ENCODE data around the gene SUCLG2.
A peak's percentile ranks its signal among the peaks of the same experiment; 100 is the strongest.

The SUCLG2 gene

GRCh38 chr3:67654099-67654843 lies at the start of gene SUCLG2:
Gene SUCLG2, minus strand, starts transcription at chr3:67654612. Its CDS starts 26 bp downstream, at chr3:67654586.
- DNase-seq = peak; percentile 44

GRCh38 chr3:67700596-67700995 lies 46.2 kb upstream of the SUCLG2 start:
- DNase-seq = no peak

- DNase-seq = no peak
Measured at GRCh38 chr3:67699882-67700281, 45.5 kb upstream of the SUCLG2 start.

DNA sequence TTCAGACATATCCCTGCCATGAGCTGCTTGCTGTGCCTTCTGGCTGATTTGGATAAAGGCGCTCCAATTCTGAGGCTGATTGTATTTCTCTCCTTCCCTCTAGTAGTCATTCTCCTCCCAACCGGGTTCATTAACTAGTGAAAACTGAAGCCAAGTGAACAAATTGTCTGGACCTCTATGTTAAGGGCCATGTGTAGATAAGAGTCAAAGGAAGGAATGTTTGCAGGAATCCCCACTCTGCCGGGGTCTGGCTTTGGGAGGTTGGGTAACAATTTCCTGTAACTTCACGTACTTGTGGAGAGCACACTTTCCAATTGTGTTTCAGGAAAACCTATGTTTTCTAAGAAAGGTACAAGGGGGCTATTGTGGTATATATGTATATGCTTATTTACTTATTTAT lies 38.2 kb upstream of the SUCLG2 start:
- no peak for DNase-seq

- DNase-seq = no peak
Measured at GRCh38 chr3:67691926-67692325, 37.5 kb upstream of the SUCLG2 start.

GRCh38 chr3:67691207-67691606 lies 36.8 kb upstream of the SUCLG2 start:
- no peak for DNase-seq

GRCh38 chr3:67689806-67690205 lies 35.4 kb upstream of the SUCLG2 start:
- DNase-seq = no peak

GRCh38 chr3:67688231-67688630 lies 33.8 kb upstream of the SUCLG2 start:
- DNase-seq = no peak

DNA sequence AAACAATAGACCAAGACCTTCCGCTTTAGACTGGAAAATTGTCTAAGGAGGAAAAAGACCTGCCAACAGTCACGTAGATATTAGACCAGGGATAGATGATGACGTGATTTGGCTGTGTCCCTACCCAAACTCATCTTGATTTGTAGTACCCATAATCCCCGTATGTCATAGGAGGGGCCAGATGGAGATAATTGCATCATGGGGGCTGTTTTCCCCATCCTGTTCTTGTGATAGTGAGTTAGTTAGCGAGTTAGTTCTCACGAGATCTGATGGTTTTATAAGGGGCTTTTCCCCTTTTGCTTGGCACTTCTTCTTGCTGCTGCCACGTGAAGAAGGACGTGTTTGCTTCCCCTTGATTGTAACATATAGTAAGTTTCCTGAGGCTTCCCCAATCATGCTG lies 31.7 kb upstream of the SUCLG2 start:
- DNase-seq = no peak

GRCh38 chr3:67685499-67685898 lies 31.1 kb upstream of the SUCLG2 start:
- DNase-seq = no peak

GRCh38 chr3:67684211-67684610 lies 29.8 kb upstream of the SUCLG2 start:
- no peak for DNase-seq

DNA sequence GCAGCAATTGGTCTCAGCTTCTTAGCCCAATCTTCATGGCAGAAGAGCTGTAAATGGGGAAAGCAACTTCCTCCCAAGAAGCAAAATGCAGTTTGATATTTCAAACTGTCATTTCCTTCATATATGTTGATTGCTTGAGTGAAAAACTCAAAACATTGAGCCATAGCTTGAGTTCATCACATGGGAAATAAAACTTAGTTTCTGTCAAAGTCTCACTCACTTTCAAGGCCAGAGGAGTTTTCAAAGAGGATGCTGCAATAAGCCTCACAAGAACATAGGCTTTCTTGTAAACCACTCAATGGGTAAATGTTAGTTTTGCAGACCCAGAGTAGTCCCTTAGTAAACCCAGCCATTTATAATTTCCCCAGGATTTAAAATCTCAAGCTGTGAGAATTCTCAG lies 29.1 kb upstream of the SUCLG2 start:
- DNase-seq = no peak

- DNase-seq = no peak
Measured at GRCh38 chr3:67678665-67679064, 24.3 kb upstream of the SUCLG2 start.

- DNase-seq = no peak
Measured at GRCh38 chr3:67674055-67674454, 19.6 kb upstream of the SUCLG2 start.

GRCh38 chr3:67662733-67663132 lies 8.3 kb upstream of the SUCLG2 start:
- no peak for DNase-seq

DNA sequence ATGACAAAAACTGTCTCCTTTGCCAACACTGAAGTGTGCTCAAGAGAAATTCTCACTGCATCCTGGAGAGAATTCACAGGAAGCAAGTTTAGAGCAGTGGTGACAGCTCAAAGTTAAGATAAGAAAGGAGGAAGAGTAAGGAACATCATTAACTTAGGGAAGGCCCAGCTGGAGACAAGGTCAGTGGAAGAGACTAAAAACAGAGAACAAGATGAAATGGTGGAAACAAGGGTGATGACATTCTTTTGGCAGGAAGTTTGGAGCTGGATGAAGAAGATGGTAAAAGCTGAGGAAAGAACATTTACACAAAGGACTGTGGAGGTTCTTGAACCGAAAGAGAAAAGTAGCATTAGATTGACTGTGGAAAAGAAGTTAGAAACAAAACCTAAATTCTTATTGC lies 6.7 kb upstream of the SUCLG2 start:
- DNase-seq = no peak

- no peak for DNase-seq
Measured at GRCh38 chr3:67657192-67657591, 2.8 kb upstream of the SUCLG2 start.

DNA sequence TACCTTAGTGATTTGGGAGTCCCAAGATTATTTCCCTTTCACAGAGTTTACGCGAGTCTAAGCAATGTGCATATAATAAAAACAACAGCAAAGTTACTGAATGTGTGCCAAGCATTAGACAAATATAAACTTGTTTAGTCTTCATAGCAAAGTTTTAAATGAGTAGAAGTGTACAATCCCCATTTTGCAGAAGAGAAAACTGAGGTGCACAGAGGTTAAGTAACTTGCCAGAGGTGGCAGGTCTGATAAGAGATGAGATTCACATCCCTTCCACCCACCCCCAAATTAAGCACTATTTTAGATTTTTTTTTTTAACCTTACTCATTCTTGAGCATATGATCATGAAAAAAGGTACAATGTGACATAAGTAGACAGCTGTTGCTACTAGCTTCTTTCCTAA lies 2.2 kb upstream of the SUCLG2 start:
- DNase-seq = no peak

- no peak for DNase-seq
Measured at GRCh38 chr3:67655364-67656121, 1.1 kb upstream of the SUCLG2 start.

GRCh38 chr3:67654844-67655177 lies 399 bp upstream of the SUCLG2 start:
- DNase-seq = no peak

DNA sequence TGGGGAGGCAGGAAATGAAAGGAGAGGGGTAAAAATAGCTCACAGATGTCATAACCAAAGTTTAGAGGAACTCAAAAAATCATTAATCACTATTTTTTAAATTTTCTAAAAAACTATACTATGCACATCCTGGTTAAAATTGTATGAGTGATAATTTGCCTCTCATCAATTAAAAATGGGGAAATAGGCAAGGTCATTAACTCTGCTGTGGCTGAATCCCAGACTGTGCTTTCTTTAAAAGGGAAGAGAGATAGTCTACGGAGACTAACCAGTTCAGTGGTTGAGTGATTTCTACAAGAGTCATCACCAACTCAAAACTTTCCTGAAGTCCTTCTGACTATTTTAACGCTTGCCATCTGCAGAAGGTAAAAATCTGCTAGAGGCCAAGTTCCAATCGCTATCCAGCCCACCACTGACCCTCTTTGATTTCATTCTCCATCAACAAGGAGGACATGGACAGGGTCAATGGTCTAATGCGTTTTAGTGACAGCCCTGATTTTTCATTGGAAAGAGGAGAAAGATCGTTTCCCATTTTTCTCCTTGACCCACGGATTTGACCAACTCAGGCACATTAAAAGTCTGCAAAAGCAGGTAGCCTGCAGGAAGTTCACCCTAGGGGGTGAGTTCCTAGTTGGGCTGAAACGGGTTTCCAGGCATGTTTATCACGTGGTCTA lies 850 bp downstream of the SUCLG2 start:
- DNase-seq = no peak

GRCh38 chr3:67650084-67650483 lies 4.3 kb downstream of the SUCLG2 start:
- DNase-seq = no peak

DNA sequence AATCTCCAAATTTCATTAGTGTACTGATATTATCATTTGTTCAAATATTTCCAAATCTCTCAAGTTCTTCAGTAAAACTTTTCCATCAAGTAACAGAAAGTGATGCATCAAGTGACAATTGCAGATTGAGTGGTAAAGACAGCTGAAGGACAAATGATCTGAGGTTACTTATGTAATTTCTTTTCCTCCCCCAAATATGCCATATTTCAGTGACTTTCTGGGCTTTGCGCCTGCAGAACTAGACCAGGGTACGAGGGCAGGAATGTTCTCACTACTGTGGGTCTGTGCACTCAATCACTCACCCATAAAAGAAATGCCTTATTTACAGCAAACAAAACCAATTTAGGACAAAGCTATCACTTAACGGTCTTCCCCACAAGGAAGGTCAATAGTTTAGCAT lies 4.7 kb downstream of the SUCLG2 start:
- no peak for DNase-seq

- no peak for DNase-seq
Measured at GRCh38 chr3:67648701-67649100, 5.7 kb downstream of the SUCLG2 start.
